Frontal cortex (tissue), 4 donors: ENCODE results near the gene NYAP2. TPM values are rescaled to one million over a fixed set of nuclear protein-coding genes. Genes with fewer than 3 reads are reported as not detected.

Source experiments
- DNase-seq, 2 donors: peaks; one replicate each; pipeline ENCODE4 v3.0.0; 2012; ENCODE audit warnings: low spot score in 2 of 2
- FAIRE-seq: peaks from 2 replicates; lab custom pipeline; 2012; peaks lifted over from hg19 to GRCh38; lab: Jason Lieb, UNC
- total RNA-seq: library from RNA; depleted of rRNA; stranded (reverse); fragments of >200 nt; gene quantifications from one replicate; pipeline ENCODE4 v1.2.3, GENCODE V29; 2014
- donor health status: control.
- donor health status: control.
- donor health status: control.

The NYAP2 gene
- total RNA-seq, 1 donor from 2014 or later: 14.3 TPM

DNA sequence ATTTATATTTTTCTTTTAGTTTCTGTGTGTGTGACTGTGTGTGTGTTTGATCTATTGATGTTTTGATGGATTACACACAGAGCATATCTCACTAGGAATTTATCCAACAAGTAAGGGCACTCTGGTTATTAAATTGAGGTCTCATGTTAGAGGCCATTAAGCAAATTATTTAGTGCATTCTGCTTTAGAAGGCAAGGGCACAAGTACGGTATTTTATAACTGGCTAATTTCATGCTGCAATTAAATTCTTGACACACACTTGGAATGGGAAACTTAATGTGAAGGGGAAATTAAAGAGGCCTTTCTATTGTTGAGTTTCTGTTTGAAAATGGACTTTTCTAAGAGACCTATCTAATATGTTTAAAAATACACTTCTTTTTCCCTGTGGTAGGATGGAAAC lies 25.8 kb downstream of the NYAP2 start:
- FAIRE-seq: no peak

GRCh38 chr2:225428360-225428759 lies 28.9 kb downstream of the NYAP2 start:
- FAIRE-seq: no peak
- no peak for DNase-seq

More for the DNA sequence above, 25.8 kb downstream of the NYAP2 start:
- no peak for DNase-seq

- no peak for FAIRE-seq
- peak in 1 of 2 donors; percentile 2 for DNase-seq
These were observed 30.2 kb downstream of the NYAP2 start for GRCh38 chr2:225429717-225430116.

- no peak for DNase-seq
- FAIRE-seq: peak; percentile 64
These were observed 31.8 kb downstream of the NYAP2 start for GRCh38 chr2:225431105-225431863.

DNA sequence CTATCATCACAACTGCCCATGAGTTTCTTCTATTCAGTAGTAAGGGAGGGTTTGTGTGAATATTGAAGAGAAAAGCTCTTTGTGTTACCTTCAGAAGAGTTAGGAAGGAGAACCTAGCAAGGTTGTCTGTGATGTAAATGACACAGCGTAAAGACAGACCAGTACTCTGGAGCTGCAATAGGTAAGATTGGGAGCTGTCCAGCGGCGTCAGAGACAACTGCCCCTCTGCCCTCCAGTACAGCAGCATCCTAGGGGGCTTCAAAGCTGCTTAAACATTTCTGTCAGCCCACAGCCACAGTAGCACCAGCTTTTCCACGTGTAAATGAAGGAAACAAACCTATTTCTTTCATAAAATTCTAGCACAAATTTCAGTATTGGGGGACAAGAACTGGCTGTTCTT lies 34.5 kb downstream of the NYAP2 start:
- no peak for DNase-seq
- no peak for FAIRE-seq

DNA sequence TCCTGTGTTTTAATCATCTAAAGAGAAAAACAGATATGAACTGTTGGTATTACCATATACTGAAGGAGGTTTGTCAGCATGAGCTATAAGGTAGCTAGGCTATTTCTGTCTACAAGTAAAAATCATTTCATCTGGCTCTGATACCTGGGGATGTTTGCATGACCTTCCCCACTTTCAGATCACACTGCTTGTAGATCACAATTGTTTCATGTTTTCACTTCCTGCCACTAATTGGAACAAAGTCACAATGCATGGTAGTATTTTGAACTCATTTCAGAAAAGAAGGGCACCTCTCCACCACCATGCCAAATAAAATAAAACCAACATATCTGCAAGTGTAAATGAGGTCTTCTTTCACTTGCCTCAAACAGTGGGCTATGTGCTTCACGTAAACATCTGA lies 37.8 kb downstream of the NYAP2 start:
- DNase-seq: no peak
- FAIRE-seq: no peak

GRCh38 chr2:225438248-225438647 lies 38.7 kb downstream of the NYAP2 start:
- FAIRE-seq: no peak
- no peak for DNase-seq

- no peak for FAIRE-seq
- DNase-seq: no peak
These were observed 53.2 kb downstream of the NYAP2 start for GRCh38 chr2:225452677-225453076.

DNA sequence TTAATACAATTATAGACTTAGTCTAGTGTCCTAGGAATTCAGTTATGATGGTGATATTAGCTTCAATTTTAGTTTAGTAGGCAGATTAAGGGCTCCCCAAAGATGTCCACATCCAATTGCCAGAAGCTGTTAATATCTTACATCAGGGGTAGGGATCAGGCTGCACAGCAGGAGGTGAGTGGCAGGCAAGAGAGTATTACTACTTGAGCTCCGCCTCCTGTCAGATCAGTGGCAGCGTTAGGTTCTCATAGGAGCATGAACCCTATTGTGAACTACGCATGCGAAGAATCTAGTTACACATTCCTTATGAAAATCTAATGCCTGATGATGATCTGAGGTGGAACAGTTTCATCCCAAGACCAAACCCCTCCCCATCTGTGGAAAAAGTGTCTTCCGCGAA lies 54.9 kb downstream of the NYAP2 start:
- no peak for FAIRE-seq
- DNase-seq: no peak

DNA sequence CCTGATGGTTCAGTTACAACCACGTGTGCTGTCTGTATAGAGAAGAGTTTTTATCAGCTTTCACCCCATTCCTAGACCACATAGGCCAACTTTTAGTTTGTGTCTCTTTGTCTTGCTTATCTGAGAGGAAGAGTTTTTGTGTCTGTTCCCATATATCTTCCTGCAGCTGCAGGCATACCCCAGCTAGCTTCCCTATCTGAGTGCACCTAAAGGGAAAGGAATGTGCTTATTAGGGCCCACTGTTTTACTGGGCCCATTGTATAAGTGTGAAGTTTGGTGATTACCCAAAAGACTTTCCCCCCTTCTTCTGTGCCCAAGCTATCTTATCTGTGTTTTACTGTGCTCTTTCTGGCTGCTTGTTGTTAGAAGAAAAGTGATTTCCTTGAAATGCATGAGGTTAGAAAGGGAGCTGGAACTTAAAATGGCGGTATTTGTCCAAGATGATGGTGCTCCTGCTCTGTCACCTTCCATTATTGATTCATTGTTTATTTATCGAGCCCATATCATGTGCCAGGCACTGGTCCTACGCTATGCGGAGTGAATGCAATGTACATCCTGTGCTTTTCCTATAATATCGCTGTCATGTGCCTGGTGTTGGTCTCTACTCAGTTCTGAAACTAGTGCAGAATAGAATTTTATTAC lies 57.2 kb downstream of the NYAP2 start:
- DNase-seq (no peak), FAIRE-seq (no peak)

- no peak for FAIRE-seq
- no peak for DNase-seq
These were observed 58.0 kb downstream of the NYAP2 start for GRCh38 chr2:225457482-225457881.

DNA sequence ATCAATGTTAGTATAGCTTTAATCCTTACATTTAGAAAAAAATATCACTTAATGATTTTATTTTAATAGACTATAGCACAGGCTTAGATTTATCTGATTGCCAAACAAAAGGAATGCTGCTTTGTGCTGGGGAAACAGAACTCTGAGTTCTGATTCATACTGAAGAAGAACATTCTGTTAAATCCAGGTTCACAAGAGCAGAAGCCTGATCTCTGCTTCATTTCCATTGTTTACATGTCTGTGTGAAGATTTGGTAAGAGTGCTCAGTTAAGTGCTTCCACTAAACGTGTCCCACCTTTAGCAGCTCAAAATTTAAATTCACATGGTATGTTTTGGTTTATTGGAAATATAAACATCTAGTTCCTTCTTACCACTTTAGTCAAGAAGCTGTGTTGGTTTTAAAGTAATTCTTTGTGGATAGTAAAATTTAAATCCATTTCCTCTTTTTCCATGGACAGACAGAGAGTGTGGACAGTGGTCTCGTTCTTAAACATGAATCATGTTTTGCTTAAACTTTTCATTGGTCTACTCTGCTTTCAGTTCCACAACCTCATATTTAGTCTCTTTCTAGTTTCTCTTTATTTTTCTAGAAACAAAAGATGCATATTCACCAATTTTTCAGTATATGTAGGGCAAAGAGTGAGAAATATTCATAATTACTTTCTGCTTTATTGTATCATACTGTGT lies 59.1 kb downstream of the NYAP2 start:
- FAIRE-seq (no peak), DNase-seq (no peak)

GRCh38 chr2:225462417-225462816 lies 62.9 kb downstream of the NYAP2 start:
- no peak for FAIRE-seq
- DNase-seq: no peak

DNA sequence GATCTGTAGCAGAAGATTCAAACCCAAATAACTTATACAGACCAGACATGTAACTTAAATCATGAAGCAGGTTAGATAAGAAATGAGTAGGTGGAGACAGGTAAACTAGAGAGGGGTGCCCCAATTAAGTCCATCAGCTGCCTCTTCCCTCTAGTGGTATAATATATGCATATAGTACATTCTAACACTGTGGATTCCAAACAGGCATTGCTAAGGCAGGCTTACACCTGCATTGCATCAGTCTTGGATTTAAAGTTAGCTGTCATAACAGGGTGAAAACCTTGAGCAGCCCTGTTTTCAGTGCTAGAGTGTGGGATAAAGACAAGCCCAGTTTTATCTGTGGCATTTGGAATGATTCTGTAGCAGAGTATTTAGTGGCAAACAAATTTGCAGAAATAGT lies 63.4 kb downstream of the NYAP2 start:
- DNase-seq (no peak), FAIRE-seq (no peak)

GRCh38 chr2:225463449-225463848 lies 63.9 kb downstream of the NYAP2 start:
- FAIRE-seq: no peak

GRCh38 chr2:225464346-225465025 lies 65.0 kb downstream of the NYAP2 start:
- FAIRE-seq: no peak
- DNase-seq: no peak

More at GRCh38 chr2:225463449-225463848, 63.9 kb downstream of the NYAP2 start:
- DNase-seq: no peak

GRCh38 chr2:225465827-225466226 lies 66.3 kb downstream of the NYAP2 start:
- DNase-seq (no peak), FAIRE-seq (no peak)

GRCh38 chr2:225466891-225467604 lies 67.5 kb downstream of the NYAP2 start:
- FAIRE-seq: no peak
- no peak for DNase-seq

GRCh38 chr2:225468131-225468530 lies 68.6 kb downstream of the NYAP2 start:
- DNase-seq: no peak
- FAIRE-seq: no peak

DNA sequence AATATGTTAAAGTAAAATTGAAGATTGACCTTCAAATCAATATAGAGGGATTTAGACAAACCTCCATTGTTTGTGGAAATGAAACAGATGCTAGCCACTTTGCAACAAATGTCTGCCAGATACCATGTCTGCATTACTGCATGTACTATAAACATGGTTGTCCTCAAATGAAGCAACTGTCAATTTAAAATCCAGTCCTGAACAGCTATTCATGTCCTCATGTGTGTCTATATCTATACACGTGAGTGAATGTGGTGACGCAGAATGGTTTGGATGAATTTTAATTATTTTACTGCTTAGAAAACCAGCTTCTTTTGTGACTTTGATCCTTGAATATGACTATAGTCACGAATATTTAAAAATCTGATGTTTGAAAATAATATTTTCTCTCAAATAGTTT lies 71.5 kb downstream of the NYAP2 start:
- FAIRE-seq (no peak), DNase-seq (no peak)
